ENCODE data around the gene DHX38. TPM values are rescaled to one million over a fixed set of nuclear protein-coding genes. Genes with fewer than 3 reads are reported as not detected.

The DHX38 gene
- polyA plus RNA-seq, 3 donors = 71.0 to 76.8 (median 76.1) TPM

DNA sequence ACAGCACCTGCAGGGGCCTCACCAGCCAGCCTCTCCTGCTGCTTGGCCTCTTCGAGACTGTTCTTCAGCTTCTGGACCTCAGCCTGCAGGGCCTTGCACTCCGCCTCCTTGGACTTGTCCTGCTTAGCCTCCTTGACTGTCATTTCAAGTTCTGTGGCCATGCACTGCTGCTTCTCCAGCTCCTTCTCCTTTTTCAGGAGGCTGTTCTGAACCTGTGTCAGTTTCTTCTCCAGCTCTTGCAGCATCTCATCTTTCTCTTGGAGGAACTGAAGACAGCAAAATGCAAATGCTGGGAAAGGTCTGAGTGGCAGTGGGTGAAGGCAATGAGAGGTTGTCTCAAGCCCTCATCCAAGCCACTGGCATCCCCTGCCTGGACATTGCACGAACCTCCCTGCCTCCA lies 39.1 kb downstream of the DHX38 start:
- DNase-seq (ENCODE audit: extremely low read depth in 1 of 11, low read depth in 9 of 11, low spot score in 4 of 11) = no peak

DNA sequence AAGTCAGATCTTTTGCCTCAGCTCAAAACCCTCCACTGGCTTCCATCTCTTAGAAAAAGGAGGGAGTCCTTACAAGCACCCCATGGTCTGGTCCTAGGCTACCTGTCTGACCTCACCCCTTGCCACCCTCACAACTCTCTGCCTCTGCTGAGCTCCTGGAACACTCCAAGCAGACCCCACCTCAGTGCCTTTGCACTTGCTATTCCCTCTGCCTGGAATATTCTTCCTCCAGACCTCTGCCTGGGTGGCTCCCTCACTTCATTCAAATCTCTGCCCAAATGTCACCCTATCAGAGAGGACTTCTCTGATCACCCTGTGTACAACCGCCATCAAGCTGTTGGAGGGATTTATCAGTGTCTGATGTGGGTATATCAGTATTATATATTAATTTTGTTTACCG lies 40.9 kb downstream of the DHX38 start:
- DNase-seq (ENCODE audit: extremely low read depth in 1 of 11, low read depth in 9 of 11, low spot score in 4 of 11) = no peak

DNA sequence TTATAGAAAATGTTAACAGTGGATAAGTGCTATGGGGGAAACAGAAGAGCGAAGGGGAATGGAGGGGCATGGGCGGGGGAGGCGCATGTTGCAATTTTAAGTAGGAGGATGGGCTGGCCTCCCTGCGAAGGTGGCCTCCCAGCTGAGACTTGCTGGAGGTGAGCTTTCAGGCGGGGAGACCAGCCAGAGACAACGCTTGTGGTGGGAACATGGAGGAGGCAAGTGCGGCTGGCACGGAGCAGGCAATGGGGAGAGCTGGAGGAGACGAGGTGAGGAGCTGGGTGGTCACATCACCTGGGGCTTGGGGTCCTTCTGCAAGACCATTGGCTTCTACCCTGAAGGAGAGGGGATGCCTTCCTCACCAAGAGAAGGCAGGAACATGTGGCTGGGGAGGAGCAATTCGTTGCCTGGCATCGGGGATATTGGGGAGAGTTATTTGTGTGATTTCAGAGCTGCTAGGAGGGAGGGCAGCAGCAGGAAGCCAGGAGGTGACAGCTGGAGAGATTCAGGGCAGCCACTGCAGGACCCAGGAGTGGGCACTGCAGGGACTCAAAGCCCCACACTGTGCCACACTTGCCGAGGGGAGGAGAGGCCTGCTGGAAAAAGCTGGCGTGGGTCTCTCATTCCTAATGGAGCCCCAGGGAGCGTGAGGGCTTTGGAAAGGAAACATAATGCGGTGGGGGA lies 43.9 kb downstream of the DHX38 start:
- no peak for DNase-seq (ENCODE audit: extremely low read depth in 1 of 11, low read depth in 9 of 11, low spot score in 4 of 11)

DNA sequence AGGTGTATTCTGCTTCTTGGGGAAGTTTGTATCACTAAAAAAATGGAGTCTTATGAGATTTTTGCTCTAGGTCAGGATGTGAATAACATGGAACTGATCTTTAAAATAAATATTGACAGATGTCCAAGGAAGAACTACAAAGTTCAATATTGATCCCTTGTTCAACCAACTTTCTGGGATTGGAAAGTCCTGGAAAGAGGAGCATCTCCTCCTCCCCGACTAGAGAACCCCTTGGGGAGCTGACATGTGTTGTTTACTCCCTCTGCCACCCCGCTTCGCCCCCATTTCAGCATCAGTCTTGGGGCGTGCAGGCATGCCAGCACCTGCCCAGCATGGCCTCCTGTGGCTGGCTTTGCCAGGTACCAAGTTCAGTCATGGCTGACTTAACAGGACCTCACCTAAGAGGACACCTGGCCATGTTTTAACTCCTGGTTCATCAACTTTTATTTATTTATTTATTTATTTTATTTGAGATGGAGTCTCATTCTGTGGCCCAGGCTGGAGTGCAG lies 44.5 kb downstream of the DHX38 start:
- DNase-seq (ENCODE audit: extremely low read depth in 1 of 11, low read depth in 9 of 11, low spot score in 4 of 11) = no peak

DNA sequence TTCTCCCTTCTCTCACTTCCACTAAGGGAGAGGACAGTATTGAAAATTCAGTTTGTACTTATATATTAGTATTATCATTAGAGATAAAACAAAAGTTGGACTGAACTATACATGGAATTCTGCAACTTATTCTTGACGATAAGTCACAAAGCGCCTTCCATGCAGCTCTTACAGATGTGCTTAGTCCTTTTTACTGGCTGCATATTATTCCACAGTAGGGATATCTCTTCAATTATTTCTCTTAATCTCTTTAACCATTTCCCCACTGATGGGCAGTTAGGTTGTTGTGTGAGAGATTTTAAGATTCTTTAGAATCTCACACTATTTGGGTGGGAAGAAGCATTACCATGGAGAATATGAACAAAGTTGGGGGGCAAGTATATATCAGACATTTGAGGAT lies 46.3 kb downstream of the DHX38 start:
- DNase-seq (ENCODE audit: extremely low read depth in 1 of 11, low read depth in 9 of 11, low spot score in 4 of 11) = no peak

DNA sequence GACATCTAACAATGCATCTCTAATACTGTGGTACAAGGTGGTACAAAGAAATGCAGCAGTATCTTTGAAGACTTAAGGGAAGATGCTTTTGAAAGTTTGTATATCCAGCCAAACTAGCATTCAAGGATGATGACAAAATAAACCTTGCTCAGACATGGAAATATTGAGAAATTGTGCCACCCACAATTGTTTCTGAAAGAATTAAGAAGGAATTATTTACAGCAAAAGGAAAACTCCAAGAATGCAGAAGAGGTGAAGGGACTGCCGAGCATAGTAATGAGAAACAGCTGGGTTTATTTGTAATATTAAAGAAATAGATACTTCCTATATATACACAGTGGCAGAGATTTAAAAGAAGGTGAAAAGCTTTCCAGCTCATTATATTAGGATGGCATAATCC lies 48.8 kb downstream of the DHX38 start:
- no peak for DNase-seq (ENCODE audit: extremely low read depth in 1 of 11, low read depth in 9 of 11, low spot score in 4 of 11)

DNA sequence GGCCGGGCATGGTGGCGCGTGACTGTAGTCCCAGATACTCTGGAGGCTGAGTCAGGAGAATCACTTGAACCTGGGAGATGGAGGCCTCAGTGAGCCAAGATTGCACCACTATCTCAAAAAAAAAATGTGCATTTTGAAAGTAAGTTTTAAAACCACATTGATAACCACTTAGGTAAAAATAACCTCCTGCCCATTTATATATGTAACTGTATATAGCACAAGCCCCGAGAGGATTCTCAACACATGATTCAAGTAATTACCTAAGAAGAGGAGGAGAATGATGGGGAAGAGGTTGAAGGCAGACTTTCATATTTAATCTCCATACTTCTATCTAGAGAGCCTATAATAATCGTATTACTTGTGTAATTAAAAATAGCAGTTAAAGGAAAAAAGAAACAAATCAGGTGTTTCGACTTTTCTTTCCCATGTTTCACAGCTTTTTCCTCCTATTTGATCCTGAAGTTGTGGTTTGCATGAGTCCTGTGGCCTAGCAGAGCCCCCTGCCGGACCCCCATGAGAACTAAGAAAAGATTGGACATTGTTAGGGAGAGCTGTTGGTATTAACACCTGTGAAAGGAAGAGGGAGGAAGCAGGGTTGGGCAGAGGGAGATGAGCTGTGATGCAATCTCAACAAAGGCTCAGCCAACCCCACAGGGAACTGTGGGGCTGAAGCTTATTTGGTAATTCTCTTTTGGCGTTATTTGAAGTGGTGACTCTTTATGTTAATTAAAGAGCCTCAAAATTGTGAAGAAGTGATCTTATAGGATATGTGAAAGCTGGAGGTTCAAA lies 56.2 kb downstream of the DHX38 start:
- DNase-seq (ENCODE audit: extremely low read depth in 1 of 11, low read depth in 9 of 11, low spot score in 4 of 11) = no peak

DNA sequence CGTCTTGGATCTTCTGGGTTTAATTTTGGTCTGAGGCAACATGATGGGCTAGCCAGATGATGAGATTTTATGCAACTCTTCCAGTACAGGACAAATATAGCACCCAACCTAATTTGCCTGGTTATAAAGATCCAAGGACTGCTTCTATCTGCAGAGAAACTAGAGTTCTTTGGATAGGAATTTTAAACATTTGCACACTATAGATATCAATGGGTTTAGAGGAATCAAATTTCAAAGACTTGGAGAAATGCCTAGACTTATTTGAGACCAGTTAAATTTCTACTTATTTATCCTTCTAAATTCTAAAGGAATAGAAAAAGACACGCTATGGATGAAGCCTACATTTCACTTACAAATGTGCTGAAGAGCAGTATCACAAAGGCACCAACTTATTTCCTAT lies 65.7 kb downstream of the DHX38 start:
- DNase-seq (ENCODE audit: extremely low read depth in 1 of 11, low read depth in 9 of 11, low spot score in 4 of 11) = peak in 1 of 11 donors; percentile 14

DNA sequence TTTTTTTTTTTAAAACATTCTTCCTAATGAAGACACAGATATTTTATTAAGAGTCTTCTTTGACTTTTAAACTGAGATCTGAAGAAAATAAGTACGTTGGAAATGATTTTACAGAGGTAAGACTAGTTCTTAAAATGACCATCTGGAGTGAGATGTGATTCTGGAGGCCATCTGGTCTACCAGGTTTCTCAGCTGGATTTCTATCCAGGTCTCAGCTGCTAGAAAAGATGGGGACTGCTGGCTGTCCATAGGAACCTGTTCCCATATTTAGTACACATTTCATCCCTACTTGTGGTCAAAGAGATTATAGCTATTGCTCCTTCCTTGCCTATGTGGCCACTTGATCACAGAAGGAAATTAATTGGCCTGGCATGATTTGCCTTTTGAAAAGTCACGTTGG lies 66.2 kb downstream of the DHX38 start:
- DNase-seq (ENCODE audit: extremely low read depth in 1 of 11, low read depth in 9 of 11, low spot score in 4 of 11) = no peak

DNA sequence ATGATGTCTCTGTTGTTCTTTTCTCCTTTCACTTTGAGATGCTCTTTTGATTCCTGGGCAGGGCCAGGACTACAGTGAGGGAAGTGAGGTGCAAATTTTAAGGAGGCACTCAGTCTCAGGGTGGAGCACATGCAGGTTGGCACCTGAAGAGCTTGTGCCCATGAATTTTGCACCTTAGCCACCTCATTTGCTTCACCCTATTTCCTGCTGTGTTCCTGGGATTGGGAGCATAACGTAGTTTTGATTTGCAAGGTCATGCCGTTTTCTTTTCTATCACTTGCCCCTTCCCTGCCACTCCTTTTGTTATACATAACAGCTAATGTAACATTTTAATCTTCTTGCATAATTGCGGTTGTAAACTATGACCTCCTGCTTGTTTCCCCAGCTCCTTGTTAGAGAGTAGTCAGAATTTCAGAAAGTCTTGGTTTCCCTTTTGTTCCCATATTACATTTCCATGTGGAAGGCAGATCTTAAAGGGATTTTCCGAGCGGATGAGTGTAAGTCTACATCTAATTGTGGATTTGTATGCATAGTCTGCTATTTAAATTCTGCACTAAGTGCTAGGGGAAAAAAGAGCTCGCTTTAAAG lies 68.6 kb downstream of the DHX38 start:
- DNase-seq (ENCODE audit: extremely low read depth in 1 of 11, low read depth in 9 of 11, low spot score in 4 of 11) = no peak

Other genes starting within 250 kb of the DHX38 start
- 10 to 100 TPM; 34.9 to 36.6 (median 35.5) TPM for gene ATXN1L, start 247.9 kb upstream of the DHX38 start, polyA plus RNA-seq (ENCODE audit: insufficient read length in 3 of 3)
- gene ZNF821, start 209.7 kb upstream of the DHX38 start, polyA plus RNA-seq (ENCODE audit: insufficient read length in 3 of 3) = 10 to 100 TPM; 19.5 to 25.8 (median 20.5) TPM
- gene IST1, start 198.3 kb upstream of the DHX38 start, polyA plus RNA-seq (ENCODE audit: insufficient read length in 3 of 3) = 100 to 1,000 TPM; 255 to 338 (median 304) TPM
- gene PKD1L3, start 93.4 kb upstream of the DHX38 start, polyA plus RNA-seq (ENCODE audit: insufficient read length in 3 of 3) = under 1 TPM; 0.06 to 0.14 (median 0.12) TPM
- gene DHODH, start 85.1 kb upstream of the DHX38 start, polyA plus RNA-seq (ENCODE audit: insufficient read length in 3 of 3) = 10 to 100 TPM; 14.6 to 20.7 (median 15.2) TPM
- gene HP, start 39.3 kb upstream of the DHX38 start, polyA plus RNA-seq (ENCODE audit: insufficient read length in 3 of 3) = under 1 TPM; 0.59 to 0.99 (median 0.85) TPM
- gene HPR, start 30.6 kb upstream of the DHX38 start, polyA plus RNA-seq (ENCODE audit: insufficient read length in 3 of 3) = not detected
- 10 to 100 TPM; 19.5 to 20.2 (median 19.9) TPM for gene TXNL4B, start 227 bp upstream of the DHX38 start, polyA plus RNA-seq (ENCODE audit: insufficient read length in 3 of 3)
- gene PMFBP1, start 78.3 kb downstream of the DHX38 start, polyA plus RNA-seq (ENCODE audit: insufficient read length in 3 of 3) = 1 to 10 TPM; 2.9 to 7.6 (median 4.2) TPM

Measured in renal cortex interstitium (tissue), 11 donors.